ENCODE measurements around the gene PXT1. TPM values are rescaled to one million over a fixed set of nuclear protein-coding genes. Genes with fewer than 3 reads are reported as not detected.

Gene PXT1
- total and polyA plus RNA-seq, 8 donors, result not detected

DNA sequence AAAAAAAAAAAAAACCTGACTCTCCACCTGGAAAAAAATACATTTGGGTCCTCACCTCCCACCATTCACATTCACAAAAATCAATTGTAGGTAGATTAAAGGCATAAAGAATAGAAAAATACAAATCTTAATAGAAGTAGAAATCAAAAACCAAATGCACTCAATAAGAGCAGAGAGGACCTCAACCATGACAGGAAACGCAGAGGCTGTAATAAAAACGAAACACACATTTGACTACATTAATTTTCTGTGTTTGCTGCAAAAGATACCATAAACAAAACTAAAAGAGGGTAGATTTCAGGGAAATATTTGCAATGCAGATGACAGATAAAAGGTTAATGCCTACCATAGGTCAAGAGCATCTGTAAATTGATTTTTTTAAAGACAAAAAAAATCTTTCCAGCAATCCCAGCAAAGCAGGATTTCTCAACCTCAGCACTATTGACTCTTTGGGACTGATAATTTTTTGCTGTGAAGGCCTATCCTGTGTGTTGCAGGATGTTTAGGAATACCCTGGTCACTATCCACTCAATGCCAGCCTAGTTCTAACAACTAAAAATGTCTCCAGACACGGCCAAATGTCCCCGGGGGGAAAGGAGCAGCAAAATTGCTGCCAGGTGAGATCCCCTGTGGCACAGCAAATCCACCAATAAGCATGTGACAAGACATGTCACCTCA, 64.3 kb downstream of the PXT1 start:
- 83 to 92% (median 88%) methylated on average over 4 of the region's 4 CpGs for WGBS, 5 donors
- DNase-seq, result no peak
- intact Hi-C loops (cut with DNase I; ENCODE audit: low total_unique reads), result no loop called here
- H3K27ac ChIP-seq, result no peak overlapping the region
- no peaks in the 10 kb centered on the region for H3K4me1 ChIP-seq
- no peaks in the 10 kb centered on the region for H3K27me3 ChIP-seq
- H3K4me3 ChIP-seq, result no peak overlapping the region
- TF ChIP-seq EP300 (IDR thresholded peaks at IDR 0.05) (no peak), POLR2AphosphoS5 (IDR thresholded peaks at IDR 0.05) (no peak), CTCF (IDR thresholded peaks at IDR 0.05) (no peak), POLR2A (IDR thresholded peaks at IDR 0.05) (no peak)
- H3K36me3 ChIP-seq, result peaks cover 0 to 6% (median under 1%) of the 10 kb centered on the region in 4 donors
- no peaks in the 10 kb centered on the region for H3K9me3 ChIP-seq

GRCh38 chr6:36377594-36377993, 65.1 kb downstream of the PXT1 start:
- Histone ChIP-seq H3K4me3 (no peak overlapping the region), H3K9me3 (no peaks in the 10 kb centered on the region), H3K27me3 (no peaks in the 10 kb centered on the region), H3K36me3 (peaks cover 0 to 6% (median 3%) of the 10 kb centered on the region in 4 donors), H3K4me1 (no peaks in the 10 kb centered on the region), H3K27ac (no peak overlapping the region)
- DNase-seq, result no peak
- intact Hi-C loops (cut with DNase I; ENCODE audit: low total_unique reads), result no loop called here
- no peak for TF ChIP-seq CTCF (IDR thresholded peaks at IDR 0.05)
- TF ChIP-seq POLR2A (IDR thresholded peaks at IDR 0.05), result no peak
- no peak for TF ChIP-seq POLR2AphosphoS5 (IDR thresholded peaks at IDR 0.05)
- 38 to 64% (median 50%) methylated on average over 5 of the region's 5 CpGs for WGBS, 5 donors

DNA sequence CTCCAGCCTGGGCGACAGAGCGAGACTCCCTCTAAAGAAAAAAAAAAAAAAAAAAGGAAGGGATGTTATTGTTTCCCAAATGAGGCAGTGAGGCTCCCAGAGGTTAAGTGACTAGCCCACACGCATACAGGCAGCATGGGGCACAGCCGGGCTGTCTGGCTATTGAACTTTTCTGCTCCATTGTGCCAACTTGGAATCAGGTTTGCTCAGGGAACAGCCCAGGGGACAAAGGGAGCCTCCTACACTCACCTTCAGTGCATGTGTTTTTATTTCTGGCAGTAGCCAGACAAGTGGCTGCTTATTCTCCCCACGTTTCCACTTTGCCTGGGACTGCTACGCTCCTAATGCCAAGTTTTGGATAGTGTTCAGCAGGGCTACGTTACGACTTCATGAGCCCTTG, 65.9 kb downstream of the PXT1 start:
- no peaks in the 10 kb centered on the region for H3K9me3 ChIP-seq
- intact Hi-C loops (cut with DNase I; ENCODE audit: low total_unique reads), result no loop called here
- no peaks in the 10 kb centered on the region for H3K4me1 ChIP-seq
- no peak for DNase-seq
- 87 to 97% (median 92%) methylated on average over 8 of the region's 8 CpGs for WGBS, 5 donors
- TF ChIP-seq CTCF (IDR thresholded peaks at IDR 0.05) (no peak), POLR2A (IDR thresholded peaks at IDR 0.05) (no peak)
- peaks cover 0 to 6% (median 3%) of the 10 kb centered on the region in 4 donors for H3K36me3 ChIP-seq
- no peak overlapping the region for H3K27ac ChIP-seq
- no peaks in the 10 kb centered on the region for H3K27me3 ChIP-seq
- no peak overlapping the region for H3K4me3 ChIP-seq

DNA sequence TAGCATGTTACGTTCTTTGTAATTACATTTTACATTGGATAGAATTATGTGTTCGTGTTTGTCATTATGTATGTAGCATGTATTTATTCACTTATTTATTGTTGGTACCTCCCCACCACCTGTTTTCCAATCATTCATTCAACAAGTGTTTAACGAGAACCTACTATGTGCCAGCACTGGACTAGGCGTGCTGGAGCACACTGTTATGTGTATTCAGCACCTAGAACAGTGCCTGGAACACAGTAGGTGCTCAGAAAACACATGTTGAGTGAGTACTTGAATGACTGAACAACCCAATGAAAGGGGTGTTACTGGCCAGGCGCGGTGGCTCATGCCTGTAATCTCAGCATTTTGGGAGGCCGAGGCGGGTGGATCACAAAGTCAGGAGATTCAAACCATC, 66.5 kb downstream of the PXT1 start:
- Histone ChIP-seq H3K9me3 (no peaks in the 10 kb centered on the region), H3K4me3 (no peak overlapping the region), H3K27ac (no peak overlapping the region), H3K27me3 (no peaks in the 10 kb centered on the region), H3K36me3 (peaks cover 0 to 6% (median 3%) of the 10 kb centered on the region in 4 donors), H3K4me1 (no peaks in the 10 kb centered on the region)
- intact Hi-C loops (cut with DNase I; ENCODE audit: low total_unique reads), result no loop called here
- no peak for DNase-seq
- 91 to 97% (median 96%) methylated on average over 7 to 8 of the region's 8 CpGs for WGBS, 5 donors
- TF ChIP-seq POLR2AphosphoS5 (IDR thresholded peaks at IDR 0.05) (no peak), POLR2A (IDR thresholded peaks at IDR 0.05) (no peak), CTCF (IDR thresholded peaks at IDR 0.05) (no peak), EP300 (IDR thresholded peaks at IDR 0.05) (no peak)
